NCI-H524 (cell line): ENCODE results near the gene NBEAL1.
A peak's percentile ranks its signal among the peaks of the same experiment; 100 is the strongest.
"Not testable (repeated sequence)": the region's sequence is repeated elsewhere in the genome, so short reads cannot be mapped to it uniquely, and the experiment has no call there.

ENCODE experiments used
- DNase-seq, 2 experiments: peaks; one replicate each; lab custom pipeline; 2025; lab: John Stamatoyannopoulos, UW

NBEAL1 gene

GRCh38 chr2:203112342-203112741 is 97.7 kb downstream of the NBEAL1 start:
- DNase-seq: no peak

GRCh38 chr2:203115201-203115700 is 100.6 kb downstream of the NBEAL1 start:
- DNase-seq: not testable (repeated sequence)

GRCh38 chr2:203122317-203122986 is 107.8 kb downstream of the NBEAL1 start:
- peak in 1 of 2 experiments; percentile 33 for DNase-seq

GRCh38 chr2:203126996-203127395 is 112.3 kb downstream of the NBEAL1 start:
- no peak for DNase-seq

GRCh38 chr2:203135105-203135504 is 120.4 kb downstream of the NBEAL1 start:
- no peak for DNase-seq

GRCh38 chr2:203143391-203143790 is 128.7 kb downstream of the NBEAL1 start:
- DNase-seq: peak; percentile 60 to 83

- no peak for DNase-seq
Measured at GRCh38 chr2:203149194-203149593, 134.5 kb downstream of the NBEAL1 start.

- no peak for DNase-seq
Measured at GRCh38 chr2:203155406-203155805, 140.7 kb downstream of the NBEAL1 start.

- not testable (repeated sequence) for DNase-seq
Measured at GRCh38 chr2:203162722-203163121, 148.0 kb downstream of the NBEAL1 start.

GRCh38 chr2:203164311-203164935 is 149.7 kb downstream of the NBEAL1 start:
- DNase-seq: no peak

- DNase-seq: no peak
Measured at GRCh38 chr2:203167751-203168150, 153.1 kb downstream of the NBEAL1 start.

GRCh38 chr2:203170502-203170901 is 155.8 kb downstream of the NBEAL1 start:
- DNase-seq: no peak

- DNase-seq: no peak
Measured at GRCh38 chr2:203175371-203175770, 160.7 kb downstream of the NBEAL1 start.

GRCh38 chr2:203177361-203177760 is 162.7 kb downstream of the NBEAL1 start:
- DNase-seq: no peak

- DNase-seq: no peak
Measured at GRCh38 chr2:203185864-203186263, 171.2 kb downstream of the NBEAL1 start.

- not testable (repeated sequence) for DNase-seq
Measured at GRCh38 chr2:203190547-203190946, 175.9 kb downstream of the NBEAL1 start.

- DNase-seq: not testable (repeated sequence)
Measured at GRCh38 chr2:203191026-203191425, 176.4 kb downstream of the NBEAL1 start.

- no peak for DNase-seq
Measured at GRCh38 chr2:203191961-203192360, 177.3 kb downstream of the NBEAL1 start.

- no peak for DNase-seq
Measured at GRCh38 chr2:203195331-203196036, 180.8 kb downstream of the NBEAL1 start.

- no peak for DNase-seq
Measured at GRCh38 chr2:203200866-203201265, 186.2 kb downstream of the NBEAL1 start.

GRCh38 chr2:203201426-203201825 is 186.8 kb downstream of the NBEAL1 start:
- no peak for DNase-seq

- DNase-seq: no peak
Measured at GRCh38 chr2:203209538-203209937, 194.9 kb downstream of the NBEAL1 start.
